HFFc6 (cell line): ENCODE measurements around the gene UBL4A. TPM values are rescaled to one million over a fixed set of nuclear protein-coding genes. Genes with fewer than 3 reads are reported as not detected.

Source experiments
- DNase-seq: peaks from one replicate; pipeline ENCODE4 v3.0.0-alpha.2; 2018
- H3K27ac Mint-ChIP-seq: 2 replicates; pipeline ENCODE4 v1.8.0; 2020; ENCODE audit warnings: mild to moderate bottlenecking, mixed read lengths
- H3K27me3 Mint-ChIP-seq: 2 replicates; pipeline ENCODE4 v1.8.0; 2021; ENCODE audit warnings: mild to moderate bottlenecking, moderate library complexity, mixed read lengths; ENCODE audit not compliant: insufficient read depth
- H3K36me3 Mint-ChIP-seq: 2 replicates; pipeline ENCODE4 v1.8.0; 2021; ENCODE audit warnings: low read depth, mixed read lengths
- H3K4me1 Mint-ChIP-seq: 2 replicates; pipeline ENCODE4 v1.8.0; 2020; ENCODE audit warnings: low read depth, mixed read lengths
- H3K4me3 Mint-ChIP-seq: 2 replicates; pipeline ENCODE4 v1.8.0; 2020; ENCODE audit warnings: mild to moderate bottlenecking, moderate library complexity, mixed read lengths
- H3K9me3 Mint-ChIP-seq: 2 replicates; pipeline ENCODE4 v1.8.0; 2020; ENCODE audit warnings: mild to moderate bottlenecking, mixed read lengths
- CTCF ChIP-seq: fragments of 200-600 bp; sonication (generic); IDR thresholded peaks from 2 replicates; pipeline ENCODE4 v1.5.0; 2021; ENCODE audit warnings: antibody characterized with exemption, mild to moderate bottlenecking
- total RNA-seq, 6 experiments: library from RNA; stranded (reverse); fragmentation: NEBNext Ultra II Directional; extraction: Animal tissue kit (Norgen Biotek cat#: 25700); gene quantifications; 2 replicates in 1 of 6; 3 replicates in 5 of 6; pipeline ENCODE4 v1.2.3, GENCODE V29; 2021

The UBL4A gene
- total RNA-seq, 6 experiments from 2014 or later = 26.7 to 31.6 (median 29.7) TPM

GRCh38 chrX:154512879-154513553, 26.6 kb upstream of the UBL4A start:
- Mint-ChIP-seq H3K4me3 (no peak overlapping the region), H3K4me1 (peaks cover 18% of the 10 kb centered on the region), H3K36me3 (peaks cover 25% of the 10 kb centered on the region), H3K27me3 (no peaks in the 10 kb centered on the region), H3K9me3 (no peaks in the 10 kb centered on the region), H3K27ac (no peak overlapping the region)
- DNase-seq = no peak
- TF ChIP-seq CTCF = no peak

DNA sequence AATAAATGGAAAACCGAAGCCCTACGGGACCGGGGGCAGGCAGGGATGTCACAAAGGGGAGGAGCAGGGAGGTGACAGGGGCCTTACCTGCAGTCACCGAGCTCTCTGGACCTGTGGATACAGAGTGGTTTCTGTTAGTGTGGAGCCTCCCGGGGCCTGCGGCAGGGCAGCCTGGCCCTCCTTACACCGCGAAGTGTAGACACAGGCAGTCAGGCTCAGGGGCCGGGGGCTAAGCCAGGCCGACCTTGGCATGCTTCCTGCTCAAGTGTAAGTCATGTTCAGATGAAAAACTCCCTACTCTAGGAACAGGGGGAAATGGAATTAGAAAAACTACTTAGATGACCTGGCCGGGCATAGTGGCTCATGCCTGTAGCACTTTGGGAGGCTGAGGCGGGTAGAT, 25.3 kb upstream of the UBL4A start:
- Mint-ChIP-seq H3K36me3 (peaks cover 25% of the 10 kb centered on the region), H3K27ac (no peak overlapping the region), H3K4me3 (no peak overlapping the region), H3K27me3 (peaks cover 1% of the 10 kb centered on the region; the same call in 1 of the 2 replicates), H3K4me1 (peaks cover 18% of the 10 kb centered on the region), H3K9me3 (no peaks in the 10 kb centered on the region)
- no peak for DNase-seq
- no peak for TF ChIP-seq CTCF

- H3K9me3 Mint-ChIP-seq = no peaks in the 10 kb centered on the region
- H3K27me3 Mint-ChIP-seq = peaks cover 2% of the 10 kb centered on the region; the same call in 1 of the 2 replicates
- no peak overlapping the region for H3K4me3 Mint-ChIP-seq
- peaks cover 17% of the 10 kb centered on the region for H3K4me1 Mint-ChIP-seq
- no peak for DNase-seq
- peaks cover 24% of the 10 kb centered on the region for H3K36me3 Mint-ChIP-seq
- no peak for TF ChIP-seq CTCF
- H3K27ac Mint-ChIP-seq = no peak overlapping the region
Measured at GRCh38 chrX:154509455-154509854, 23.0 kb upstream of the UBL4A start.

DNA sequence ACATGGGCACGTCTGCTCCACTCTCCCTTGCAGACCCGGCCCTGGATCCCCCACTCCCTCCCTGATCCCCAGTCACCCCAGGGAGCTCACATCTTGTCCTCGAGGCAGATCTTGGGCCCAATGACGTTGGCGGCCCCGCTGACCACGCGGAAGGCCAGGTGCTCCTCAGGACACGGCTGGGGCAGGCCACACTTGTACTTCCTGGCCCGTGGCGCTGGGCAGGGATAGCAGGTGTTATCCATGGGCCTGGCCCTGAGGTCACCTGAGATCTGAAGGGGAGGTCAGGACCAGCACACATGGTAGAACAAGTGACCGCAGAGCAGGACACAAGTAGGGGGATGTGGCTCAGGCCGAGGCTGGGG, 21.9 kb upstream of the UBL4A start:
- H3K4me3 Mint-ChIP-seq = no peak overlapping the region
- no peak for TF ChIP-seq CTCF
- H3K4me1 Mint-ChIP-seq = peaks cover 10% of the 10 kb centered on the region
- peaks cover 2% of the 10 kb centered on the region; the same call in 1 of the 2 replicates for H3K27me3 Mint-ChIP-seq
- no peaks in the 10 kb centered on the region for H3K9me3 Mint-ChIP-seq
- H3K27ac Mint-ChIP-seq = no peak overlapping the region
- H3K36me3 Mint-ChIP-seq = peaks cover 18% of the 10 kb centered on the region
- no peak for DNase-seq

DNA sequence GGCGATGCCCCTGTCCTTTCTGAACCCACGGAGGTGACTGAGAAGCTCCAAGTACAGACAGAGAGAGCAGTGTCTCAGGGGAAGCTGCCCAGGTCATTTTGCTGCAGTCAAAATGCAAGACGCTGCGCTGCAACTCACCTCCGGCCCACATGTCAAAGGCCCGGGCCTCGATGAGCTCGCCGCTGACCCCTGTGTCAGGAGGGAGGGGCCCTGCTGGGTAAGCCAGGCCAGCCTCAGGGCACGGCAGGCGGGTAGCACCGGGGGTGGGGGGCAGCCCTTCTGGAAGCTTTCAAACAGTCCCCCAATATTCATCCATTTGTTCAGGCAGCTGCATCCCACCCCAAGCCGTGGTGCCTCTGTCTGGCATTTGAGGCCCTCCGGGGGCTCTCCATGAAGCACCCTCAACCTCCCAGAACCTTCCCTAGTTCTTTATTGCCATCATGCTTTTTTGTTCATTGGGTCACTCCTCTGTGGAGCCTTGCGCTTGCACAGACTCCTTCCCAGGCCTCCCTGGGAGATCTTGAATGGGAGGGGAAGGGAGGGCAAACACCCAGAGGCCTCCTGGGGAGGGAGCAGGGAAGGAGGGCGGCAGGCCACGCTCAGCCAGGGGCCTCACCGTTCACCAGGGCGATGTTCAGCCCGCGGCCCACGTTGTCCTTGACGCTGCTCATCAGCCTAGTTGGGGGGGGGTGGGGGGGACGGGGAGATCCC, 21.4 kb upstream of the UBL4A start:
- Mint-ChIP-seq H3K27me3 (peaks cover 2% of the 10 kb centered on the region; the same call in 1 of the 2 replicates), H3K9me3 (no peaks in the 10 kb centered on the region), H3K4me3 (no peak overlapping the region), H3K4me1 (peaks cover 10% of the 10 kb centered on the region), H3K36me3 (peaks cover 18% of the 10 kb centered on the region), H3K27ac (no peak overlapping the region)
- no peak for DNase-seq
- no peak for TF ChIP-seq CTCF
